TTC549 (cell line): ENCODE results near the gene ZNF667.

Experiments used
- FAIRE-seq: peaks from 2 replicates; lab custom pipeline; 2012; peaks lifted over from hg19 to GRCh38; lab: Jason Lieb, UNC

Gene ZNF667

GRCh38 chr19:56476651-56477428 is at the start of gene ZNF667:
TSS of gene ZNF667 (minus strand) at chr19:56477345. CDS start at chr19:56462370, 14,975 bp downstream.
- no peak for FAIRE-seq

- FAIRE-seq, result no peak
Observed at GRCh38 chr19:56525214-56525860, 48.2 kb upstream of the ZNF667 start.

GRCh38 chr19:56508290-56508778 is 31.2 kb upstream of the ZNF667 start:
- FAIRE-seq, result no peak

GRCh38 chr19:56507446-56508289 is 30.5 kb upstream of the ZNF667 start, which contains the start of gene ZNF471:
TSS of gene ZNF471 (plus strand) at chr19:56507855. CDS start at chr19:56511572, 3,717 bp downstream.
- peak; percentile 88 for FAIRE-seq

GRCh38 chr19:56504581-56504980 is 27.4 kb upstream of the ZNF667 start:
- no peak for FAIRE-seq

GRCh38 chr19:56491399-56491798 is 14.3 kb upstream of the ZNF667 start:
- no peak for FAIRE-seq

- no peak for FAIRE-seq
Observed at GRCh38 chr19:56477429-56478338, 539 bp upstream of the ZNF667 start.

- FAIRE-seq, result no peak
Observed at GRCh38 chr19:56476093-56476492, 1.1 kb downstream of the ZNF667 start.

- FAIRE-seq, result no peak
Observed at GRCh38 chr19:56474308-56474707, 2.8 kb downstream of the ZNF667 start.

- FAIRE-seq, result no peak
Observed at GRCh38 chr19:56441206-56441792, 35.8 kb downstream of the ZNF667 start.

- no peak for FAIRE-seq
Observed at GRCh38 chr19:56423985-56424353, 53.2 kb downstream of the ZNF667 start.

GRCh38 chr19:56423276-56423984 is 53.7 kb downstream of the ZNF667 start:
- no peak for FAIRE-seq

- FAIRE-seq, result no peak
Observed at GRCh38 chr19:56405062-56405461, 72.1 kb downstream of the ZNF667 start.

GRCh38 chr19:56404705-56405056 is 72.5 kb downstream of the ZNF667 start:
- no peak for FAIRE-seq

- FAIRE-seq, result no peak
Observed at GRCh38 chr19:56403764-56404704, 73.1 kb downstream of the ZNF667 start, which contains the start of gene ZNF583. TSS of gene ZNF583 (plus strand) at chr19:56404332. CDS start at chr19:56407115, 2,783 bp downstream.

GRCh38 chr19:56403261-56403660 is 73.9 kb downstream of the ZNF667 start:
- no peak for FAIRE-seq

- no peak for FAIRE-seq
Observed at GRCh38 chr19:56400485-56400884, 76.7 kb downstream of the ZNF667 start.

GRCh38 chr19:56398809-56399208 is 78.3 kb downstream of the ZNF667 start:
- FAIRE-seq, result no peak
